Endodermal cell (in vitro differentiated cells): Measurements from ENCODE around the gene RYK. TPM values are rescaled to one million over a fixed set of nuclear protein-coding genes. Genes with fewer than 3 reads are reported as not detected.

ENCODE experiments used
- DNase-seq: peaks from one replicate; pipeline ENCODE4 v3.0.0-alpha.2; 2017
- H3K27ac ChIP-seq: 2 replicates; pipeline ENCODE4 v1.5.1; 2013; ENCODE audit warnings: mild to moderate bottlenecking, low read depth, low read length, moderate library complexity
- H3K27me3 ChIP-seq: 2 replicates; pipeline ENCODE4 v1.6.1; 2013; ENCODE audit warnings: mild to moderate bottlenecking, low read length, moderate library complexity; ENCODE audit not compliant: insufficient read depth, control insufficient read depth, poor library complexity, severe bottlenecking
- H3K36me3 ChIP-seq: 2 replicates; pipeline ENCODE4 v1.7.0; 2013; ENCODE audit warnings: mild to moderate bottlenecking, low read length, moderate library complexity; ENCODE audit not compliant: control insufficient read depth, insufficient read depth
- H3K4me1 ChIP-seq: one replicate; pipeline ENCODE4 v1.7.0; 2013; ENCODE audit warnings: low read length; ENCODE audit not compliant: control insufficient read depth, insufficient read depth
- H3K4me3 ChIP-seq: 2 replicates; pipeline ENCODE4 v1.5.1; 2013; ENCODE audit warnings: mild to moderate bottlenecking, low read length, moderate library complexity
- H3K9ac ChIP-seq: 2 replicates; pipeline ENCODE4 v1.6.1; 2013; ENCODE audit warnings: mild to moderate bottlenecking, low read length, moderate library complexity; ENCODE audit not compliant: poor library complexity, severe bottlenecking; ENCODE audit errors: extremely low read depth
- H3K9me3 ChIP-seq: 2 replicates; pipeline ENCODE4 v1.6.1; 2013; ENCODE audit warnings: mild to moderate bottlenecking, low read length, moderate library complexity; ENCODE audit not compliant: control insufficient read depth
- H3K27ac Mint-ChIP-seq: 2 replicates; pipeline ENCODE4 v1.8.0; 2020; ENCODE audit warnings: mixed read lengths
- H3K27me3 Mint-ChIP-seq: 2 replicates; pipeline ENCODE4 v1.8.0; 2021; ENCODE audit warnings: mild to moderate bottlenecking, mixed read lengths; ENCODE audit not compliant: insufficient read depth
- H3K36me3 Mint-ChIP-seq: 2 replicates; pipeline ENCODE4 v1.8.0; 2020; ENCODE audit warnings: low read depth, mixed read lengths
- H3K4me1 Mint-ChIP-seq: 2 replicates; pipeline ENCODE4 v1.8.0; 2020; ENCODE audit warnings: mixed read lengths
- H3K4me3 Mint-ChIP-seq: 2 replicates; pipeline ENCODE4 v1.8.0; 2020; ENCODE audit warnings: mild to moderate bottlenecking, moderate library complexity, mixed read lengths
- H3K9me3 Mint-ChIP-seq: 2 replicates; pipeline ENCODE4 v1.8.0; 2020; ENCODE audit warnings: mild to moderate bottlenecking, mixed read lengths
- WGBS, 2 experiments: methylation state at CpG; one replicate each; pipeline versions ENCODE4 v1.1.5 to v1.1.7; 2013; ENCODE audit warnings: missing lambda C conversion rate in 2 of 2, mixed read lengths in 1 of 2; ENCODE audit not compliant: insufficient coverage in 1 of 2, insufficient read length in 1 of 2; 5-methylcytosine and 5-hydroxymethylcytosine counted together
- total RNA-seq, 2 donors: library from RNA; stranded (reverse); fragmentation: NEBNext Ultra II Directional in 1 of 2; extraction: Animal tissue kit (Norgen Biotek cat#: 25700) in 1 of 2; gene quantifications; 2 replicates in 1 of 2; 3 replicates in 1 of 2; pipeline ENCODE4 v1.2.1, GENCODE V29; 2021
- TF ChIP-seq, protein P1 (sequence below): fragments of 200-600 bp; sonication (generic); conservative IDR thresholded peaks from 2 replicates; pipeline ENCODE4 v1.5.0; 2021; ENCODE audit warnings: antibody characterized with exemption, mild to moderate bottlenecking

RYK gene
- total RNA-seq, 2 donors from 2014 or later: 79.2 to 85.5 TPM

DNA sequence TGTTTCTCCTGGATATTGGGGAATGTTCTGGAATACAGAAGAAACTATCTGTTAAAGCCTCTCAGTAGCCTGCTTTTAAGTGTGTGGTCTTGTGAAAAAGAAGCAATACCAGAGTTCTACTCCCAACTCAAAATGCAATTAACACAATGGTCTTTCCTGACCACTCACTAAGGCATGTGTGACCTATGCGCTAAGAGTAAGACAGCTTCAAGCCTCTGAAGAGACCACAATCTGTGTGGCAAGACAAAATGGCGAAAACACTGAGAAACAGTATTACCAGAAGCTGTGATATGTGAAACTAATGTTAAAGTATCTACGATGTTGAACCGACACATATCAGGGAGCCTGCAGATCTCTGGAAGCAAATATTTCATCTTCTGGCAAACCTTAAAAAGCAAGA, 33.8 kb downstream of the RYK start:
- Histone ChIP-seq H3K27ac (no peak overlapping the region), H3K9ac (no peak overlapping the region)
- no peaks in the 10 kb centered on the region for H3K9me3 Mint-ChIP-seq

DNA sequence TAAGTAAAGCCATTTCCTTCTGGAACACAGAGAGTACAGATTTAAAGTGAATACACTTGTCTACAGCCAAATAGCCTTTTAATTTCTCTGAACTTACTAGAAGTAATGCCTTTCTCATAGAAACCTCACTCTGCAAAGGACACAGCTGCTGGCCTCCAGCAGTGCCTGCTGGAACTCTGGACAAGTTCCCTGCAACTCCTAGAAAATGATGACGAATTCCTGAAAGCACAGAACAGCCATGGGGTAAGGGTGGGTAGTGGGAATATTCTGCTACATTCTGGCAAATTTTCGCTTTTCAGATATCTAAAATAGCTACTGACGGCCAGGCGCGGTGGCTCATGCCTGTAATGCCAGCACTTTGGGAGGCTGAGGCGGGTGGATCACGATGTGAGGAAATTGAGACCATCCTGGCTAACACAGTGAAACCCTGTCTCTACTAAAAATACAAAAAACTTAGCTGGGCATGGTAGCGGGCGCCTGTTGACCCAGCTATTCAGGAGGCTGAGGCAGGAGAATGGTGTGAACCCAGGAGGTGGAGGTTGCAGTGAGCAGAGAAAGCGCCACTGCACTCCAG, 34.4 kb downstream of the RYK start:
- Histone ChIP-seq H3K27ac (no peak overlapping the region), H3K9ac (no peak overlapping the region), H3K27me3 (no peaks in the 10 kb centered on the region), H3K36me3 (peaks cover 41% of the 10 kb centered on the region), H3K4me3 (no peak overlapping the region), H3K9me3 (no peaks in the 10 kb centered on the region), H3K4me1 (no peaks in the 10 kb centered on the region)
- Mint-ChIP-seq H3K9me3 (no peaks in the 10 kb centered on the region), H3K36me3 (peaks cover 18% of the 10 kb centered on the region), H3K4me1 (peaks cover 7% of the 10 kb centered on the region), H3K27ac (no peak overlapping the region), H3K4me3 (no peak overlapping the region), H3K27me3 (no peaks in the 10 kb centered on the region)
- no peak for DNase-seq
- 94 to 100% methylated on average over 9 to 10 of the region's 10 CpGs for WGBS, 2 experiments
- TF ChIP-seq, protein P1, sequence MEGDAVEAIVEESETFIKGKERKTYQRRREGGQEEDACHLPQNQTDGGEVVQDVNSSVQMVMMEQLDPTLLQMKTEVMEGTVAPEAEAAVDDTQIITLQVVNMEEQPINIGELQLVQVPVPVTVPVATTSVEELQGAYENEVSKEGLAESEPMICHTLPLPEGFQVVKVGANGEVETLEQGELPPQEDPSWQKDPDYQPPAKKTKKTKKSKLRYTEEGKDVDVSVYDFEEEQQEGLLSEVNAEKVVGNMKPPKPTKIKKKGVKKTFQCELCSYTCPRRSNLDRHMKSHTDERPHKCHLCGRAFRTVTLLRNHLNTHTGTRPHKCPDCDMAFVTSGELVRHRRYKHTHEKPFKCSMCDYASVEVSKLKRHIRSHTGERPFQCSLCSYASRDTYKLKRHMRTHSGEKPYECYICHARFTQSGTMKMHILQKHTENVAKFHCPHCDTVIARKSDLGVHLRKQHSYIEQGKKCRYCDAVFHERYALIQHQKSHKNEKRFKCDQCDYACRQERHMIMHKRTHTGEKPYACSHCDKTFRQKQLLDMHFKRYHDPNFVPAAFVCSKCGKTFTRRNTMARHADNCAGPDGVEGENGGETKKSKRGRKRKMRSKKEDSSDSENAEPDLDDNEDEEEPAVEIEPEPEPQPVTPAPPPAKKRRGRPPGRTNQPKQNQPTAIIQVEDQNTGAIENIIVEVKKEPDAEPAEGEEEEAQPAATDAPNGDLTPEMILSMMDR: no peak

More for the DNA sequence above, 33.8 kb downstream of the RYK start:
- Histone ChIP-seq H3K9me3 (no peaks in the 10 kb centered on the region), H3K4me3 (no peak overlapping the region), H3K4me1 (no peaks in the 10 kb centered on the region), H3K27me3 (no peaks in the 10 kb centered on the region), H3K36me3 (peaks cover 42% of the 10 kb centered on the region)
- H3K4me3 Mint-ChIP-seq: no peak overlapping the region
- no peaks in the 10 kb centered on the region for H3K27me3 Mint-ChIP-seq
- H3K27ac Mint-ChIP-seq: no peak overlapping the region
- TF ChIP-seq, protein P1: no peak
- H3K36me3 Mint-ChIP-seq: peaks cover 19% of the 10 kb centered on the region
- WGBS, 2 experiments: 97 to 98% methylated on average over 4 of the region's 4 CpGs
- DNase-seq: no peak
- peaks cover 4% of the 10 kb centered on the region for H3K4me1 Mint-ChIP-seq

DNA sequence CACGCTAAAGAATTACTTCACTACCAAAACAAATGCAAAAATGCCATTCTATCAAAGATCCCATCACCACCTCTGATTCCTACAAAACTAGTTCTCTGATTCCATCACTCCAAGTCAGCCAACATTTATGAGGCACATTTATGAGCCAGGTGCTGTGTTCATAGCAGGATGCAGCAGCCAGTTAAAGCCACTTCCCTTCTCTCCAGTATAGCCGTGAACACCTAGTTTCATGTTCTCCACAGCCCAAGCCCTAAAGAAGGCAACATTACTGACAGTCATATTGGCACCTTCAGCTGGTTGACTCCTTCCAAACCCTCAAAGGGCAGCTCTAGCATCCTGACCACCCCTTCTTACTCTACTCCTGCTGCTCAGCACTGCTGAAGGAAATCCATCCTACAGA, 36.4 kb downstream of the RYK start:
- Histone ChIP-seq H3K9ac (no peak overlapping the region), H3K36me3 (peaks cover 51% of the 10 kb centered on the region), H3K27ac (no peak overlapping the region), H3K4me3 (no peak overlapping the region), H3K27me3 (no peaks in the 10 kb centered on the region), H3K9me3 (no peaks in the 10 kb centered on the region), H3K4me1 (no peaks in the 10 kb centered on the region)
- Mint-ChIP-seq H3K27ac (no peak overlapping the region), H3K4me1 (peaks cover 7% of the 10 kb centered on the region), H3K9me3 (no peaks in the 10 kb centered on the region), H3K4me3 (no peak overlapping the region), H3K36me3 (peaks cover 24% of the 10 kb centered on the region), H3K27me3 (no peaks in the 10 kb centered on the region)
- DNase-seq: no peak
- TF ChIP-seq, protein P1: no peak
- WGBS, 2 experiments: 93 to 95% methylated on average over 2 of the region's 2 CpGs
